Spleen (tissue), 7 donors: ENCODE results near the gene PAX5.

ENCODE experiments used
- CTCF ChIP-seq, 11 experiments: fragments of 200-600 bp in 7 of 11; fragments of 450-650 bp in 4 of 11; sonication (generic) in 4 of 11; IDR thresholded peaks in 8 of 11; conservative IDR thresholded peaks in 3 of 11; 1 replicate in 7 of 11; 2 replicates in 4 of 11; pipeline versions ENCODE4 v1.4.0 to v1.8.0; 2016 to 2021; ENCODE audit warnings: antibody characterized with exemption in 11 of 11, inconsistent platforms in 4 of 11, mild to moderate bottlenecking in 1 of 11
- POLR2A ChIP-seq, 3 donors: fragments of 450-650 bp; IDR thresholded peaks; one replicate each; pipeline ENCODE4 v1.5.1; 2017; ENCODE audit warnings: antibody characterized with exemption in 3 of 3, mild to moderate bottlenecking in 1 of 3
- POLR2AphosphoS5 ChIP-seq, 3 donors: sonication (generic); formaldehyde crosslinking; IDR thresholded peaks; one replicate each; pipeline ENCODE4 v1.5.1; 2017; ENCODE audit warnings: antibody characterized with exemption in 3 of 3
- donor health status: DM: no; HTN: no; CAD: no; lungs with moderate emphysema.
- donor health status: DM: no; HTN: no; CAD: no.
- donor health status: DM: no; HTN: no; CAD: no.

- TF ChIP-seq CTCF (IDR thresholded peaks at IDR 0.05 in 8 of 11, conservative IDR thresholded peaks at IDR 0.05 in 3 of 11), result no peak
- no peak for TF ChIP-seq POLR2AphosphoS5 (IDR thresholded peaks at IDR 0.05)
- no peak for TF ChIP-seq POLR2A (IDR thresholded peaks at IDR 0.05)
These were observed 167.2 kb downstream of the PAX5 start for GRCh38 chr9:36866840-36867239.
